ENCODE data around the gene TLR3. TPM values are rescaled to one million over a fixed set of nuclear protein-coding genes. Genes with fewer than 3 reads are reported as not detected.
A peak's percentile ranks its signal among the peaks of the same experiment; 100 is the strongest.

TLR3 gene
- total RNA-seq, 4 donors from 2014 or later: 0.47 to 2.5 (median 1.4) TPM

GRCh38 chr4:186021461-186022167 lies 47.3 kb upstream of the TLR3 start:
- in situ Hi-C loops (cut with MboI; ENCODE audit: low sequenced_read_pairs in 4 of 4): loop anchor here in 1 of 4 donors (10.0 kb wide), 1 partner anchor 377 kb away; no protein-coding TSS in a partner anchor
- H3K4me3 ChIP-seq: no peak overlapping the region
- no peak overlapping the region for H3K27ac ChIP-seq

GRCh38 chr4:186023975-186024374 lies 45.0 kb upstream of the TLR3 start:
- intact Hi-C loops (cut with DNase I; ENCODE audit: low total_unique reads): no loop called here
- ATAC-seq: no peak
- Histone ChIP-seq H3K27ac (no peak overlapping the region), H3K4me3 (no peak overlapping the region), H3K9me3 (no peaks in the 10 kb centered on the region), H3K36me3 (no peaks in the 10 kb centered on the region), H3K4me1 (peaks cover 0 to under 1% of the 10 kb centered on the region in 2 donors), H3K27me3 (no peaks in the 10 kb centered on the region)
- TF ChIP-seq CTCF (IDR thresholded peaks at IDR 0.05 in 4 of 5, conservative IDR thresholded peaks at IDR 0.05 in 1 of 5): no peak
- no peak for TF ChIP-seq POLR2A (IDR thresholded peaks at IDR 0.05)
- in situ Hi-C loops (cut with MboI; ENCODE audit: low sequenced_read_pairs in 4 of 4): loop anchor here in 1 of 4 donors (10.0 kb wide), 1 partner anchor 379 kb away; no protein-coding TSS in a partner anchor
- no peak for DNase-seq

More at GRCh38 chr4:186021461-186022167, 47.3 kb upstream of the TLR3 start:
- Histone ChIP-seq H3K4me1 (no peaks in the 10 kb centered on the region), H3K9me3 (no peaks in the 10 kb centered on the region), H3K36me3 (no peaks in the 10 kb centered on the region), H3K27me3 (no peaks in the 10 kb centered on the region)
- no peak for DNase-seq
- peak in 1 of 2 donors; percentile 26 for ATAC-seq
- peak in 4 of 5 experiments; percentile 31 to 57 (median 46) for TF ChIP-seq CTCF (IDR thresholded peaks at IDR 0.05 in 4 of 5, conservative IDR thresholded peaks at IDR 0.05 in 1 of 5)
- TF ChIP-seq POLR2A (IDR thresholded peaks at IDR 0.05): no peak
- intact Hi-C loops (cut with DNase I; ENCODE audit: low total_unique reads): no loop called here

GRCh38 chr4:186024637-186025407 lies 44.1 kb upstream of the TLR3 start:
- in situ Hi-C loops (cut with MboI; ENCODE audit: low sequenced_read_pairs in 4 of 4) (loop anchor here in 3 of 4 donors (10.0 to 25.0 kb wide), 2 partner anchors 380 to 563 kb away; partner anchors contain the start of gene CCDC110 (in 2 of the 3)), intact Hi-C loops (cut with DNase I; ENCODE audit: low total_unique reads) (no loop called here)
- no peak overlapping the region for H3K27ac ChIP-seq

GRCh38 chr4:186025408-186025690 lies 43.6 kb upstream of the TLR3 start:
- no peak for ATAC-seq
- Histone ChIP-seq H3K36me3 (no peaks in the 10 kb centered on the region), H3K4me1 (peaks cover 13 to 14% of the 10 kb centered on the region in 2 donors), H3K9me3 (no peaks in the 10 kb centered on the region), H3K27ac (no peak overlapping the region), H3K27me3 (no peaks in the 10 kb centered on the region), H3K4me3 (no peak overlapping the region)
- intact Hi-C loops (cut with DNase I; ENCODE audit: low total_unique reads) (no loop called here), in situ Hi-C loops (cut with MboI; ENCODE audit: low sequenced_read_pairs in 4 of 4) (loop anchor here in 3 of 4 donors (10.0 to 25.0 kb wide), 2 partner anchors 381 to 563 kb away; partner anchors contain the start of gene CCDC110 (in 2 of the 3))
- no peak for DNase-seq
- TF ChIP-seq CTCF (IDR thresholded peaks at IDR 0.05 in 4 of 5, conservative IDR thresholded peaks at IDR 0.05 in 1 of 5): no peak
- TF ChIP-seq POLR2A (IDR thresholded peaks at IDR 0.05): no peak

More at GRCh38 chr4:186024637-186025407, 44.1 kb upstream of the TLR3 start:
- no peak for DNase-seq
- Histone ChIP-seq H3K4me1 (peaks cover 8 to 9% of the 10 kb centered on the region in 2 donors), H3K4me3 (no peak overlapping the region), H3K36me3 (no peaks in the 10 kb centered on the region), H3K27me3 (no peaks in the 10 kb centered on the region), H3K9me3 (no peaks in the 10 kb centered on the region)
- TF ChIP-seq POLR2A (IDR thresholded peaks at IDR 0.05): no peak
- no peak for TF ChIP-seq CTCF (IDR thresholded peaks at IDR 0.05 in 4 of 5, conservative IDR thresholded peaks at IDR 0.05 in 1 of 5)
- ATAC-seq: no peak

Measured in gastrocnemius medialis (tissue), 4 donors.